Measurements from ENCODE around the gene C18orf54.
A peak's percentile ranks its signal among the peaks of the same experiment; 100 is the strongest.
"Not testable (repeated sequence)": the region's sequence is repeated elsewhere in the genome, so short reads cannot be mapped to it uniquely, and the experiment has no call there.

The C18orf54 gene

GRCh38 chr18:54386800-54387495 lies 29.2 kb downstream of the C18orf54 start:
- not testable (repeated sequence) for DNase-seq (ENCODE audit: low read depth in 2 of 2)

DNA sequence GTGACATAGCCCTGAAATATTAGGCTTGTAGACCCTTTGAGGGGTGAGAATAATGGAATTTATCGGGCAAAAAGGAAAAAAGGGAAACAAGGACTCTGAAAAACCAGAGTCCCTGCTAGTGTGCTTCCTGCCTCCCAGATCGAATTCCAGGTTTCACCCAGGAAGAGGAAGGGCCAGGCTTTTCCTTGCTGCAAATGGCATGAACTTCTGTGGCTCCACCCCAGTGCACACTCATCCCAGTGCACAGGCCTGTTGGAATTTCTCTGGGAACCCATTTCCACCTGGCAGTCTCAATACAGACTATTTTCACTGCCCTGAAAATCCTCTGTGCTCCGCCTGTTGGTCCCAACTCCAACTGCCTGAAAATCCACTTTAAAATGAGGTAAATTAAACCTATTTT lies 29.9 kb downstream of the C18orf54 start:
- DNase-seq (ENCODE audit: low read depth in 2 of 2): no peak

DNA sequence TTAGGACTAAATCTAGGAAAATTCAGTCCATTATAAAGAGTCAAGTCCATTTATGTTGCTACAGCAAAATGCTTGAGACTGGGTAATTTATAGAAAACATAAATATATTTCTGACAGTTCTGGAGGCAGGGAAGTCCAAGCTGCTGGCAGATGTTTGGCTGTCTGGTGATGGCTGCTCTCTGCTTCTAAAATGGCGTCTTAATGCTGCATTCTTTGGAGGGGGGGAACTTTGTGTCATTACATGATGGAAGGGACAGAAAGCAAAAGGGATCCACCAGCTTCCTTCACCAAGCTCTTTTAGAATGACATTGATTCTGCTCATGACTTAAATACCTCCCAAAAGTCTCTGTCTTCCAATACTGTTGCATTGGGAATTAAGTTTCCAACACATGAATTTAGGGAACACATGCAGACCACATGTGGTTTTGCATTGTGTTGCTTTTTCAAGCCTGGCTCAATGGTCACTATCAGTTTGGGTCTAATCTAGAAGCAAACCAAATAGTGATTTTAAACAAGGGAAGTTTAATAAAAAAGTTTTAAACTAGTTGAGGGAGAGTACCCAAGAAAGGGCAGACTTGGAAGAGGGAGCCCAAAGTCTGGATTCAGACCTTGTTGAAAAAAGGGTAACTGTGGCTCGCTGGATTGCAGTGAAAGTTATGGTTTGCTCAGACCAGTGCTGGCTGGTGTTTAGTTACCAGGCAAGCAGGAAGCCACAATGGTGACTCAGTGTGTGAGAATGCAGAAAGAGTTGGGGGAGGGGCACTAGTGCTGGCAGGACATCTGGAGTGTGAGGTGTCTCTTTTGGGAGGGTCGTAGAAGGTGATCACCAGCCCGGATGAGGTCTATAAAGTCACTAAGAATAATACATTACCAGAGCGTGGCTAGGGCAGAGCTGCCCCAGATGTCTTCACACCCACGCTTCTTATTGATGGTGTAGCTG lies 30.8 kb downstream of the C18orf54 start:
- DNase-seq (ENCODE audit: low read depth in 2 of 2): peak in 1 of 2 donors; percentile 5

GRCh38 chr18:54389143-54389505 lies 31.4 kb downstream of the C18orf54 start:
- no peak for DNase-seq (ENCODE audit: low read depth in 2 of 2)

DNA sequence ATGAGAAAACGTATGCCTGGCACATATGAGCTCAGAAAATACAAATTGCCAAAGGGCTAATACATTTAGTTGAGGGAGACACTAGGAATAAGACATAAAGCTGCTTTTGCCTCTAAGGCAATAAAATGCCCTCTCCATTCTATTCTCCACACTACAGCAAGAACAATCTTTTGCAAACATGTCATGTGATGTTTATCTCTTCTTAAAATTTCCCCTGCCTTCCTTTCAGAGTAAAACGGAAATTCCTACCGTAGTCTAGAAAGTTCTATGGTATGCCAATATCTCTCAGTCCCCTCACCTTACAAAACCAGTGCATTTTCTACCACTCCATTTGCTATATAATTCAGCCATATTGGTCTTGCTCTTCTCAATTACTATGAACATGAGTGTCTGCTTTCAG lies 33.1 kb downstream of the C18orf54 start:
- no peak for DNase-seq (ENCODE audit: low read depth in 2 of 2)

DNA sequence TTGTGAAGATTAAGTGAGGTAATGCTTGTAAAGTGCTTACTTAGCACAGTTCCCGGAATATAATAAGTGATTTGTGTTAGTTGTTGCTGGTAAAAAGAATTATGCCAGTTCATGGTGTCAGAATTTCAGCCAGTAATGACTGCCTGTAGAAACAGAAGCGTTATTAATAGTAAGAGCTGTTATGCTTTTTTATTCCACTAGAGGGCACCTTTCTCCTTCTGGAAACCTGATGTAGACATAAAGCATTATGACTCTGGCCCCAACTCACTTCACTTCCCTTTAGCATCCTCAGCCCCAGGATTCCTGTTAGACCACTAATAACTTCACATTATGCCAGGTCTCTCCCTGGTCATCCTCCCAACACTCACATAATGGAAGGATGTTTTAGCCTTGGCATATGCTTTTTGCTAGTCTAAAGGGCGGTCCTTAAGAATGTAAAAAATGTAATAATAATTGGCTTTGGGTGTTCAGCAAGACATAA lies 34.9 kb downstream of the C18orf54 start:
- DNase-seq (ENCODE audit: low read depth in 2 of 2): no peak

DNA sequence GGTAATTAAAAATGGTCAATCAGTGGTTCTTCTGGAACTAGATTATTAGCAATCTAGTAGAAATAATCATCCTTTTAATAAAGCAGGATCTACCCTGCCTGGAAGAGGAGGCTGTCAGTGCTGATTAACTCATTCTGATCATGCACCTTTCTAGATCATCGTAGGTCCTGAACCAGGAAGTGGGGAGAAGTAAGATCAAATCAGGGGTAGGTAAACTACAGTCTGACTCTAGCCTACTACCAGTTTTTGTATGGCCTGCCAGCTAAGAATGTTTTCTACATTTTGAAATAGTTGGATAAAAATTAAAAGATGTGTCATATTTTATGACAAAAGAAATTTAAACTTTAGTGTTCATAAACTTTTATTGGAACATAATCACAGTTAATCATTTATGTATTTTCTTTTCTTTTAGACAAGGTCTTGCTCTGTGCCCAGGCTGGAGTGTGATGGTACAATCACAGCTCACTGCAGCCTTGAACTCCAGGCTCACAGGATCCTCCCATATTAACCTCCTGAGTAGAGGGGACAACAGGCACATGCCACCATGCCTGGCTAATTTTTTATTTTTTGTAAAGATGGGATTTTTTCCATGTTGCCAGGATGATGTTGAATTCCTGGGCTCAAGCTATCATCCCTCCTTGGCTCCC lies 36.1 kb downstream of the C18orf54 start:
- no peak for DNase-seq (ENCODE audit: low read depth in 2 of 2)

DNA sequence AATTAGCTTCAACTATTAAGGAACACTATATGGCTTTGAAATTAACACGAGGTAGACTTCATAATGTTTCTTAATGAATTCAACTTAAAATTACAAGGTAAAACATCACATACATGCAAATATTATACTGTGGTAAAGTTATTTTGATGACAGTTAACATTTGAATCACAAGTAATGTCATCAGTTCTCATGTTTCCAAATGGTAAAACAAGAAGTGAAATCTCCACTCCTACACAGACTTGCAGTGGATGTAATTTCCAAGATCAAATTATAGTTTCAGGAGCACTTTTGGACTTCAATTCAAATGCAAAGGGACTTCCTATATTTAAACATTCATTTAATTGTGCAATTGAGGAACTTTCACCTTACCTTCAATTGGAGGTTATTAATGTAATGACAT lies 39.1 kb downstream of the C18orf54 start:
- no peak for DNase-seq (ENCODE audit: low read depth in 2 of 2)

DNA sequence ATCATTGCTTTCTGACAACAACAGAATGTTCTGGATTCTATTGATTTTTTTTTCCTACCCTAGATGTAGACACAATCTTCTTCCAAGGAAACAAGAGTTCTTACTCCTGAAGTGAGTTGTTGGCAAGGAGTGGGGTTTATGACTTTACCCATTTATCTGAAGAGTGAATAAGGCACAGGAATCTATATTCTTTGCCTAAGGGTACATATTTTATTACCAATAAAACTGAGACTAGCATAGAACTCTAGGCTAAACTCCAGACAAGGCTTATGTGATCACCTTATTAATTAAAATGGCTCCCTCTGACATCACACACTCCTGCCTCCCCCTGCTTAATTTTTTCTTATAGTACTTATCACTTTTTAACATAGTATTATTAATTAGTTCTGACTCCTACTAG lies 47.6 kb downstream of the C18orf54 start:
- no peak for DNase-seq (ENCODE audit: low read depth in 2 of 2)

GRCh38 chr18:54411781-54412180 lies 54.1 kb downstream of the C18orf54 start:
- no peak for DNase-seq (ENCODE audit: low read depth in 2 of 2)

DNA sequence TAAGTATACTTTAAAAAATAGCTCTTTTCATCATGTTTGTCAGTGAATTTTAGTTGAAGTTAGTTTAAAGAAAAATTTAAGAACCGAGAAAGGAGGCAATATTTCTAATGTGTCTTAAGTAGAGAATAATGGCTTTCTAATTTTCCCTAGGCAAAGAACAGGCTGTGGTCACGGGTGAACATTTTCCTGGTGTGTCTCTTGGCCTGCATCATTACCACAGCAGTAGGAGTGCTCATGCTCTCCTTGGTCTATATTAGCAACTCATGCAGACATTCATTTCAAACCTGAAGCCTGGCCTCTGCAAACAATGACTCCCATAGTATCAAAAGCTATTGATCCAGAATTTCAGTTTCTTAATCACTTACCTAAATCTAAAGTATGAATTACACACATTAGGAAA lies 57.4 kb downstream of the C18orf54 start:
- no peak for DNase-seq (ENCODE audit: low read depth in 2 of 2)

GRCh38 chr18:54416436-54416835 lies 58.7 kb downstream of the C18orf54 start:
- DNase-seq (ENCODE audit: low read depth in 2 of 2): no peak

- DNase-seq (ENCODE audit: low read depth in 2 of 2): no peak
Measured at GRCh38 chr18:54423831-54424230, 66.1 kb downstream of the C18orf54 start.

DNA sequence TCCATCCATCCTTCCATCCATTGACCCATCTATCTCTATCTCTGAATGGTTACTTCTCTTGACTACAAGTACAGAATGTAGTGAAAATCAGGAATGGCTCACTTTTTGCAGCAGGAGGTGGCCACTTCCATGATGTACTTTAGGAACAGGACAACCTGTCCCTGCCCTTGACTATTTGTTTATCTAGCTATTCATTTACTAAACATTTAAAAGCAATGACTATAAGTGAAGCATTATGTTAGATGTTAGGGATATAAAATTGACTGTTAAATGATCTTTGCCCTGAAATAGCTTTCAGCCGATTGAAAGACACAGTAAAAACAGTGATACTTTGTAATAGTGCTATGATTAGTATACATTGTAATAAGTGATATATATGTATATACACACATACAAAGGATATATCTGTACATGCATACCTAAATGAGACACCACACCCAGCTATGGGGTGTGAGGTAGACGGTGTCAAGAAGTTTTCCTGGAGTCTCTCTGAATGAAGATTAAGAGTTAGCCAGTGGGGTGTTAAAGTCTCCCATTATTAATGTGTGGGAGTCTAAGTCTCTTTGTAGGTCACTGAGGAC lies 68.5 kb downstream of the C18orf54 start:
- no peak for DNase-seq (ENCODE audit: low read depth in 2 of 2)
